ENCODE results near the gene PRXL2A.

- TF ChIP-seq CTCF (tag by site-specific recombination; IDR thresholded peaks at IDR 0.05): no peak
- no peak for TF ChIP-seq GLIS2 (tag by site-specific recombination; IDR thresholded peaks at IDR 0.05)
- no peak for TF ChIP-seq SP2 (tag by site-specific recombination; IDR thresholded peaks at IDR 0.05)
Measured at GRCh38 chr10:80468806-80469421, 60.6 kb downstream of the PRXL2A start.
